K562 (cell line): ENCODE data around the gene HCRT. TPM values are rescaled to one million over a fixed set of nuclear protein-coding genes. Genes with fewer than 3 reads are reported as not detected.

Source experiments
- ATAC-seq: fragments of 200-7000 bp; cut with Tn5 transposase; 3 replicates; pipeline ENCODE4 v1.9.1; 2020; ENCODE audit warnings: moderate library complexity
- BruUV-seq: library from RNA; stranded (reverse); fragments of 400-500 nt; replicated peaks from 2 replicates; lab custom pipeline; 2021; lab: Mats Ljungman, UMichigan
- CTCF ChIA-PET: fragments of 300-600 bp; formaldehyde crosslinking; extraction: SDS; loops from one replicate; lab custom pipeline; 2021; ENCODE audit warnings: low intra/inter-chr PET ratio; lab: Yijun Ruan, JAX
- POLR2A ChIA-PET: fragments of 300-600, 350-650 bp; sonication (Branson Sonifier 250); formaldehyde crosslinking; extraction: SDS; loops from one replicate; lab custom pipeline; 2021; ENCODE audit warnings: antibody characterized with exemption, inconsistent platforms; lab: Yijun Ruan, JAX
- DNase-seq, 4 experiments: peaks; one replicate each; pipeline versions ENCODE4 v3.0.0 to v3.0.0-alpha.2; 2011 to 2018; ENCODE audit warnings: low spot score in 3 of 4, mixed read lengths in 3 of 4; ENCODE audit errors: extremely low read depth in 1 of 4
- FAIRE-seq: peaks from 2 replicates; lab custom pipeline; 2011; peaks lifted over from hg19 to GRCh38; lab: Jason Lieb, UNC
- H2AFZ ChIP-seq: 2 replicates; pipeline ENCODE4 v1.6.0; 2011; ENCODE audit warnings: low read depth, low read length, control low read depth, inconsistent platforms
- H3K27ac ChIP-seq: fragments of 200-600 bp; 3 replicates; pipeline ENCODE4 v1.8.0; 2011; ENCODE audit warnings: low read depth, mild to moderate bottlenecking, control low read depth, inconsistent platforms, low read length, moderate library complexity, mixed read lengths; ENCODE audit errors: extremely low read depth
- H3K27me3 ChIP-seq, 2 experiments: fragments of 300-600 bp in 1 of 2; 2 replicates in 1 of 2; 3 replicates in 1 of 2; pipeline versions ENCODE4 v1.6.0 to v1.8.0; 2011; ENCODE audit warnings: inconsistent platforms in 2 of 2, low read length in 2 of 2, mild to moderate bottlenecking in 1 of 2, mixed read lengths in 1 of 2, moderate library complexity in 1 of 2; ENCODE audit not compliant: control insufficient read depth in 2 of 2, insufficient read depth in 2 of 2
- H3K36me3 ChIP-seq: fragments of 300-600 bp; 3 replicates; pipeline ENCODE4 v1.8.0; 2011; ENCODE audit warnings: mild to moderate bottlenecking, low read length, inconsistent platforms; ENCODE audit not compliant: control insufficient read depth, insufficient read depth
- H3K4me1 ChIP-seq, 2 experiments: fragments of 200-600 bp in 1 of 2; replicated peaks in 1 of 2; 2 replicates in 1 of 2; 3 replicates in 1 of 2; pipeline versions ENCODE4 v1.5.1 to v1.8.0; 2011; ENCODE audit warnings: inconsistent platforms in 2 of 2, low read length in 2 of 2, mild to moderate bottlenecking in 1 of 2, mixed read lengths in 1 of 2, moderate library complexity in 1 of 2; ENCODE audit not compliant: control insufficient read depth in 2 of 2, insufficient read depth in 2 of 2
- H3K4me2 ChIP-seq: 2 replicates; pipeline ENCODE4 v1.6.1; 2011; ENCODE audit warnings: low read length, control low read depth, inconsistent platforms, mixed read lengths; ENCODE audit not compliant: insufficient read depth
- H3K4me3 ChIP-seq: fragments of 200-600 bp; sonication (generic), shearing (Covaris generic); 2 replicates; pipeline ENCODE4 v1.5.1; 2016; ENCODE audit warnings: control low read depth, inconsistent platforms
- H3K79me2 ChIP-seq: fragments of 200-600 bp; 3 replicates; pipeline ENCODE4 v1.8.0; 2011; ENCODE audit warnings: low read length, inconsistent platforms; ENCODE audit not compliant: control insufficient read depth, insufficient read depth
- H3K9ac ChIP-seq, 2 experiments: 2 replicates each; pipeline versions ENCODE4 v1.6.0 to v1.6.1; 2011; ENCODE audit warnings: low read depth in 2 of 2, low read length in 2 of 2, control low read depth in 1 of 2, inconsistent platforms in 1 of 2, mild to moderate bottlenecking in 1 of 2, mixed read lengths in 1 of 2; ENCODE audit not compliant: insufficient read depth in 1 of 2
- H3K9me1 ChIP-seq: one replicate; pipeline ENCODE4 v1.6.0; 2011; ENCODE audit warnings: inconsistent platforms, mild to moderate bottlenecking, low read length, moderate library complexity; ENCODE audit not compliant: control insufficient read depth, insufficient read depth
- H3K9me3 ChIP-seq: replicated peaks from 2 replicates; pipeline ENCODE4 v1.5.1; 2011; ENCODE audit warnings: low read depth, low read length, inconsistent platforms; ENCODE audit not compliant: control insufficient read depth, insufficient read depth
- H4K20me1 ChIP-seq: replicated peaks from 2 replicates; pipeline ENCODE4 v1.6.1; 2011; ENCODE audit warnings: low read length, inconsistent platforms, mixed read lengths; ENCODE audit not compliant: control insufficient read depth, insufficient read depth
- BCOR ChIP-seq: fragments of 450-650 bp; IDR thresholded peaks from 2 replicates; pipeline ENCODE4 v1.6.1; 2016
- GABPB2 ChIP-seq: fragments of 250-450 bp; sonication (Bioruptor Pico); conservative IDR thresholded peaks from 2 replicates; pipeline ENCODE4 v1.5.1; 2021; ENCODE audit warnings: mild to moderate bottlenecking
- MBD2 ChIP-seq: sonication (generic); IDR thresholded peaks from 2 replicates; pipeline ENCODE4 v1.6.1; 2016; ENCODE audit warnings: low read depth, borderline replicate concordance
- POLR2A ChIP-seq: fragments of 450-650 bp; conservative IDR thresholded peaks from 2 replicates; pipeline ENCODE4 v1.6.1; 2016
- SPI1 ChIP-seq: IDR thresholded peaks from 2 replicates; pipeline ENCODE4 v1.6.1; 2011; ENCODE audit warnings: low read depth, low read length, control low read depth, borderline replicate concordance
- WGBS: fragments of 100-300 bp; shearing (Covaris generic); methylation state at CpG from one replicate; pipeline ENCODE4 v1.1.6; 2016; ENCODE audit warnings: low coverage, mixed read lengths; ENCODE audit not compliant: insufficient coverage; ENCODE audit errors: missing lambda C conversion rate; 5-methylcytosine and 5-hydroxymethylcytosine counted together
- in situ Hi-C: fragments of 300-500 bp; cut with MboI; formaldehyde crosslinking; loops from 4 replicates; pipeline ENCODE4 v1.15.0; 2018; ENCODE audit warnings: inconsistent platforms, mixed read lengths
- intact Hi-C: fragments of 100-400 bp; cut with micrococcal nuclease; formaldehyde crosslinking; loops from 2 replicates; pipeline ENCODE4 v1.14.2; 2022
- polyA plus RNA-seq, 8 experiments: library from polyadenylated mRNA; depleted of rRNA in 4 of 8; stranded (reverse) in 5 of 8; unstranded in 3 of 8; fragments of >200 nt; fragmentation: Nextera tagmentation in 2 of 8; fragmentation: Illumina TruSeq in 1 of 8; extraction: Ambion mirVana in 2 of 8; extraction: Trizol in 1 of 8; gene quantifications; 2 replicates each; pipeline versions ENCODE4 v1.2.1 to v1.2.3, GENCODE V29; 2011 to 2014; ENCODE audit warnings: inconsistent platforms in 1 of 8, missing spikeins in 1 of 8
- total RNA-seq, 7 experiments: library from RNA; depleted of rRNA in 6 of 7; stranded (reverse); fragments of >200 nt in 6 of 7; fragmentation: Illumina TruSeq in 2 of 7; extraction: Trizol in 2 of 7; gene quantifications; 2 replicates each; pipeline versions ENCODE4 v1.2.1 to v1.2.3, GENCODE V29; 2011 to 2021; ENCODE audit warnings: low replicate concordance in 1 of 7

HCRT gene
- total and polyA plus RNA-seq, 9 of the 15 experiments (the other 6 are each of a cell fraction or from before 2014, with no cell fraction given), result not detected

GRCh38 chr17:42198897-42199296, 13.6 kb upstream of the HCRT start:
- ChIA-PET POLR2A (interaction anchor here (1.1 to 1.2 kb wide), 2 partner anchors 10 to 24 kb away, joined by 3 read pairs; no protein-coding TSS in a partner anchor), CTCF (no interaction called here)
- FAIRE-seq (no peak), DNase-seq (no peak), ATAC-seq (no peak)
- TF ChIP-seq SPI1 (peak; percentile 86), GABPB2 (CRISPR knock-in tag) (no peak)
- H4K20me1 ChIP-seq, result no peaks in the 10 kb centered on the region
- H2AFZ ChIP-seq, result no peak overlapping the region
- in situ Hi-C loops (no loop called here), intact Hi-C loops (no loop called here)
- H3K4me1 ChIP-seq, result peaks cover 15% of the 10 kb centered on the region in 2 experiments; a peak in 4 of 5 replicates
- no peak overlapping the region; a peak in 1 of 4 replicates for H3K9ac ChIP-seq
- BruUV-seq, result no TSS peak
- no peaks in the 10 kb centered on the region for H3K9me1 ChIP-seq
- H3K4me2 ChIP-seq, result no peak overlapping the region
- H3K9me3 ChIP-seq, result no peaks in the 10 kb centered on the region
- H3K27ac ChIP-seq, result peak overlapping the region; percentile 47; the same call in 1 of the 3 replicates
- no peaks in the 10 kb centered on the region for H3K27me3 ChIP-seq
- H3K36me3 ChIP-seq, result peaks cover 53% of the 10 kb centered on the region; the same call in 2 of the 3 replicates
- 63% methylated on average over 4 of the region's 4 CpGs for WGBS
- no peak overlapping the region for H3K4me3 ChIP-seq
- peaks cover 4% of the 10 kb centered on the region; the same call in 2 of the 3 replicates for H3K79me2 ChIP-seq

GRCh38 chr17:42197564-42198156, 12.4 kb upstream of the HCRT start:
- H3K9ac ChIP-seq, result no peak overlapping the region
- no peak for DNase-seq
- no peaks in the 10 kb centered on the region for H3K9me1 ChIP-seq
- in situ Hi-C loops, result no loop called here
- no peak for FAIRE-seq
- TF ChIP-seq POLR2A (peak; percentile 56), MBD2 (no peak), BCOR (0 out of 2 replicates have a peak, but pooled peaks have one; percentile 12)
- TF ChIP-seq, all 486 proteins: peak for 2
- ATAC-seq, result no peak
- no peaks in the 10 kb centered on the region for H4K20me1 ChIP-seq
- ChIA-PET CTCF (no interaction called here), POLR2A (interaction anchor here (0.6 to 1.2 kb wide), 5 partner anchors 9 to 180 kb away, joined by 3 to 5 read pairs (median 4); partner anchors contain the start of gene DNAJC7)
- no TSS peak for BruUV-seq
- no peaks in the 10 kb centered on the region for H3K27me3 ChIP-seq
- intact Hi-C loops, result no loop called here
- H3K9me3 ChIP-seq, result no peaks in the 10 kb centered on the region
- peaks cover 11% of the 10 kb centered on the region; the same call in 2 of the 3 replicates for H3K79me2 ChIP-seq
- H3K36me3 ChIP-seq, result peaks cover 40% of the 10 kb centered on the region; the same call in 2 of the 3 replicates
- H2AFZ ChIP-seq, result no peak overlapping the region
- WGBS, result 73% methylated on average over 8 of the region's 8 CpGs
- H3K4me2 ChIP-seq, result no peak overlapping the region
- peaks cover 21 to 23% of the 10 kb centered on the region in 2 experiments; a peak in 4 of 5 replicates for H3K4me1 ChIP-seq
- no peak overlapping the region for H3K4me3 ChIP-seq
- H3K27ac ChIP-seq, result no peak overlapping the region
